Calu3 (cell line): ENCODE data around the gene CCDC32. TPM values are rescaled to one million over a fixed set of nuclear protein-coding genes. Genes with fewer than 3 reads are reported as not detected.

ENCODE experiments used
- BruUV-seq: library from RNA; stranded (reverse); fragments of 400-500 nt; replicated peaks from 2 replicates; lab custom pipeline; 2021; lab: Mats Ljungman, UMichigan
- CTCF ChIA-PET: fragments of 300-600 bp; sonication (Branson Sonifier 250); formaldehyde crosslinking; loops from one replicate; lab custom pipeline; 2022; ENCODE audit warnings: antibody characterized with exemption; lab: Charles Lee
- DNase-seq: peaks from one replicate; pipeline ENCODE4 v3.0.0; 2022
- H3K27ac Mint-ChIP-seq: one replicate; pipeline ENCODE4 v1.8.0; 2022; ENCODE audit warnings: mixed read lengths; ENCODE audit not compliant: unreplicated experiment
- H3K27me3 Mint-ChIP-seq: one replicate; pipeline ENCODE4 v1.8.0; 2022; ENCODE audit warnings: mixed read lengths; ENCODE audit not compliant: unreplicated experiment
- H3K36me3 Mint-ChIP-seq: one replicate; pipeline ENCODE4 v1.8.0; 2022; ENCODE audit warnings: mild to moderate bottlenecking, moderate library complexity, mixed read lengths; ENCODE audit not compliant: insufficient read depth, unreplicated experiment
- H3K4me1 Mint-ChIP-seq: one replicate; pipeline ENCODE4 v1.8.0; 2022; ENCODE audit warnings: mild to moderate bottlenecking, low read depth, mixed read lengths; ENCODE audit not compliant: unreplicated experiment
- H3K4me3 Mint-ChIP-seq: one replicate; pipeline ENCODE4 v1.8.0; 2022; ENCODE audit warnings: mild to moderate bottlenecking, low read depth, moderate library complexity, mixed read lengths; ENCODE audit not compliant: unreplicated experiment
- H3K9me3 Mint-ChIP-seq: one replicate; pipeline ENCODE4 v1.8.0; 2022; ENCODE audit warnings: low read depth, mixed read lengths; ENCODE audit not compliant: unreplicated experiment
- intact Hi-C: fragments of 100-400 bp; cut with micrococcal nuclease; formaldehyde crosslinking; loops from one replicate; pipeline ENCODE4 v1.10.0; 2022; ENCODE audit not compliant: unreplicated experiment
- total RNA-seq: library from RNA; stranded (reverse); gene quantifications from 2 replicates; pipeline ENCODE4 v1.2.3, GENCODE V29; 2022
- TF ChIP-seq, protein P1 (sequence below): fragments of 200-600 bp; IDR thresholded peaks from one replicate; pipeline ENCODE4 v1.8.0; 2022; ENCODE audit warnings: antibody characterized with exemption; ENCODE audit not compliant: unreplicated experiment

Gene CCDC32
- total RNA-seq, 1 experiment from 2014 or later, result 13.6 TPM

DNA sequence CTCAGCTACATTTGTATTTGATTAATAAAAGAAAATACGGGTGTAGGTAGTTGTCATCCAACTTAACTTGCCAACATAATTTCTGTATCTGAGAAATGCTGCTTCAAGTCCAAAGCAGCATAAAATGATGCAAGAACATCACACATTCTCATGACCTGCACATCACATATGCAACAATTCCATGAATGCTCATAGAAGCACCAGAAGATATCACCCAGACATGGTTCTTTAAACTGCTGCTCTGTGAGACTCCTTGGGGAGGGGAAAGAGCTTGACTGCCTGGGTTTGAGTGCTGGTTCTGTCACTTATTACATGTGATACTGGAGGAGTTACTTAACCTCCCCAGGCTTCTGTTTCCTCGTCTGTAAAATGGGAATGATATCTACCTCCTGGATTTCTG, 54.6 kb downstream of the CCDC32 start:
- intact Hi-C loops, result no loop called here
- Mint-ChIP-seq H3K27ac (no peak overlapping the region), H3K9me3 (no peaks in the 10 kb centered on the region), H3K36me3 (peaks cover 9% of the 10 kb centered on the region), H3K4me3 (no peak overlapping the region), H3K4me1 (peaks cover 25% of the 10 kb centered on the region), H3K27me3 (no peaks in the 10 kb centered on the region)
- CTCF ChIA-PET, result no interaction called here
- TF ChIP-seq, protein P1, sequence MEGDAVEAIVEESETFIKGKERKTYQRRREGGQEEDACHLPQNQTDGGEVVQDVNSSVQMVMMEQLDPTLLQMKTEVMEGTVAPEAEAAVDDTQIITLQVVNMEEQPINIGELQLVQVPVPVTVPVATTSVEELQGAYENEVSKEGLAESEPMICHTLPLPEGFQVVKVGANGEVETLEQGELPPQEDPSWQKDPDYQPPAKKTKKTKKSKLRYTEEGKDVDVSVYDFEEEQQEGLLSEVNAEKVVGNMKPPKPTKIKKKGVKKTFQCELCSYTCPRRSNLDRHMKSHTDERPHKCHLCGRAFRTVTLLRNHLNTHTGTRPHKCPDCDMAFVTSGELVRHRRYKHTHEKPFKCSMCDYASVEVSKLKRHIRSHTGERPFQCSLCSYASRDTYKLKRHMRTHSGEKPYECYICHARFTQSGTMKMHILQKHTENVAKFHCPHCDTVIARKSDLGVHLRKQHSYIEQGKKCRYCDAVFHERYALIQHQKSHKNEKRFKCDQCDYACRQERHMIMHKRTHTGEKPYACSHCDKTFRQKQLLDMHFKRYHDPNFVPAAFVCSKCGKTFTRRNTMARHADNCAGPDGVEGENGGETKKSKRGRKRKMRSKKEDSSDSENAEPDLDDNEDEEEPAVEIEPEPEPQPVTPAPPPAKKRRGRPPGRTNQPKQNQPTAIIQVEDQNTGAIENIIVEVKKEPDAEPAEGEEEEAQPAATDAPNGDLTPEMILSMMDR, result no peak
- no peak for DNase-seq
- no TSS peak for BruUV-seq

DNA sequence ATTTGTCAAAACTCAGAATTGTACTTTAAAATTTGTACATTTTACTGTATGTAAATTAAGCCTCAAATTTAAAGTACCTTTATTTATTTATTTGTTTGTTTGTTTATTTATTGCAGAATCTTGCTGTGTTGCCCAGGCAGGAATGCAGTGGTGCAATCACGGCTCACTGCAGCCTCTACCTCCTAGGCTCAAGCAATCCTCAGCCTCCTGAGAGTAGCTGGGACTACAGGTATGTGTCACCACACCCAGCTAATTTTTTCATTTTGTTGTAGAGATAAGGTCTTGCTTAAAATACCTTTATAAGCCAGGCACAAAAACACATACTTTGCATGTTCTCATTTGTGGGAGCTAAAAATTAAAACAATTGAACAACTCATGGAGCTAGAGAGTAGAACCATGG, 56.6 kb downstream of the CCDC32 start:
- Mint-ChIP-seq H3K27me3 (no peaks in the 10 kb centered on the region), H3K4me1 (peaks cover 25% of the 10 kb centered on the region), H3K27ac (no peak overlapping the region), H3K4me3 (no peak overlapping the region), H3K36me3 (peaks cover 9% of the 10 kb centered on the region), H3K9me3 (no peaks in the 10 kb centered on the region)
- no peak for DNase-seq
- BruUV-seq, result no TSS peak
- CTCF ChIA-PET, result no interaction called here
- TF ChIP-seq, protein P1, result no peak
- intact Hi-C loops, result no loop called here

DNA sequence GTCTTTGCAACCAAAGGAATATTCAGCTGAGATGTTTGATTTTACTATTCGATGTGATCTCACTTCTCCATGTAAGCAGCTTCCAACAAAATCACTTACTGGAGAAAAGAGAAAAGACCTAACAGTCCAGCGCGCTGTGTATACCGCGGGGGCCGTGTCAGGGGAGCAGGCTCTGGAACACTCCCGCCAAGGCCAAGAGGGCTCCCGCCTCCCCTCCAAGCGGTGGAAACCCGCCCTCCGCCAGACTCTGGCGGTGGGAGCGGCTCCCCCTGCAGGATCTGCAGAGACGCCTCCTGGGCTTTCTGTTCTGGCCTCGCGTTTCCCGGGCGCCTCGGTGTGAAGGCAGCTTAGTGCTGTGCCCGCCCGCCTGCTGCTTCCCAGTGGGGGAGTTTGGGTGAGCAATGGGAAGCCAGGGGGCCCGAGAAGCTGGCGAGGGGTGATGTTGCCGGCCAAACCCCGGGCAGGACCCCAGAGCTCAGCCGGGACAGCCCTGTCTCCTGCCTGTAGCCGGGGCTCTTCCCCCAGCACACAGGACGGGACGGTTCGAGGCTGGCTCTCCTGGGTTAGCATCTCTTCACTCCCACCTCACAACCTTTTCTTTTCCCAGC, 57.8 kb downstream of the CCDC32 start:
- peaks cover 17% of the 10 kb centered on the region for H3K4me1 Mint-ChIP-seq
- intact Hi-C loops, result no loop called here
- peak; percentile 74 for DNase-seq
- TF ChIP-seq, protein P1, result no peak
- H3K27ac Mint-ChIP-seq, result no peak overlapping the region
- no peaks in the 10 kb centered on the region for H3K9me3 Mint-ChIP-seq
- CTCF ChIA-PET, result interaction anchor here (1.3 kb wide), 1 partner anchor 58 kb away, joined by 4 read pairs; the partner anchor contains the start of gene CCDC32
- H3K36me3 Mint-ChIP-seq, result peaks cover 7% of the 10 kb centered on the region
- H3K27me3 Mint-ChIP-seq, result no peaks in the 10 kb centered on the region
- BruUV-seq, result no TSS peak
- no peak overlapping the region for H3K4me3 Mint-ChIP-seq

Other genes with a start within 250 kb of the CCDC32 start
- gene INAFM2, start 241.3 kb downstream of the CCDC32 start, total RNA-seq, result 14.3 and 16.6 TPM in 2 replicates
- gene CCDC9B, start 224.1 kb downstream of the CCDC32 start, total RNA-seq, result 85.6 and 102 TPM in 2 replicates
- not detected in 2 replicates for gene PHGR1, start 214.0 kb downstream of the CCDC32 start, total RNA-seq
- 1.1 and 1.3 TPM in 2 replicates for gene DISP2, start 206.8 kb downstream of the CCDC32 start, total RNA-seq
- 29.5 and 44.5 TPM in 2 replicates for gene KNSTRN, start 182.3 kb downstream of the CCDC32 start, total RNA-seq
- gene IVD, start 159.2 kb downstream of the CCDC32 start, total RNA-seq, result 46.6 and 54.2 TPM in 2 replicates
- 15.6 and 17.2 TPM in 2 replicates for gene BAHD1, start 124.1 kb downstream of the CCDC32 start, total RNA-seq
- gene CHST14, start 94.1 kb downstream of the CCDC32 start, total RNA-seq, result 8.7 and 11.5 TPM in 2 replicates
- 8.5 and 9.2 TPM in 2 replicates for gene RPUSD2, start 4.3 kb upstream of the CCDC32 start, total RNA-seq
- gene KNL1, start 29.2 kb upstream of the CCDC32 start, total RNA-seq, result 11.0 and 19.0 TPM in 2 replicates
- gene RAD51, start 130.1 kb upstream of the CCDC32 start, total RNA-seq, result 12.8 and 14.5 TPM in 2 replicates
- gene RMDN3, start 190.2 kb upstream of the CCDC32 start, total RNA-seq, result 23.5 and 25.5 TPM in 2 replicates
- gene GCHFR, start 199.0 kb upstream of the CCDC32 start, total RNA-seq, result 5.6 and 11.6 TPM in 2 replicates
- 0.56 and 0.64 TPM in 2 replicates for gene C15orf62, start 204.9 kb upstream of the CCDC32 start, total RNA-seq
- 13.9 and 14.9 TPM in 2 replicates for gene ZFYVE19, start 242.0 kb upstream of the CCDC32 start, total RNA-seq
- gene DNAJC17, start 242.4 kb upstream of the CCDC32 start, total RNA-seq, result 15.2 and 17.4 TPM in 2 replicates